CD4-positive, alpha-beta T cell (primary cell): Measurements from ENCODE around the gene FBXL20. TPM values are rescaled to one million over a fixed set of nuclear protein-coding genes. Genes with fewer than 3 reads are reported as not detected.
A peak's percentile ranks its signal among the peaks of the same experiment; 100 is the strongest.

Experiments used
- ATAC-seq: fragments of 200-7000 bp; cut with Tn5 transposase; one replicate; pipeline ENCODE4 v1.10.0; 2022; ENCODE audit warnings: mild to moderate bottlenecking; ENCODE audit not compliant: poor library complexity
- CTCF ChIA-PET: fragments of 350-600 bp; sonication (Branson Sonifier 250); formaldehyde crosslinking; loops from one replicate; lab custom pipeline; 2021; ENCODE audit warnings: antibody characterized with exemption, inconsistent platforms; lab: Charles Lee
- POLR2A ChIA-PET: fragments of 350-600 bp; sonication (Branson Sonifier 250); formaldehyde crosslinking; loops from one replicate; lab custom pipeline; 2021; ENCODE audit warnings: antibody characterized with exemption, inconsistent platforms; lab: Charles Lee
- DNase-seq, 14 experiments: peaks; one replicate each; pipeline ENCODE4 v3.0.0-alpha.2; 2013 to 2020; ENCODE audit warnings: mixed read lengths in 2 of 14
- H3K27ac ChIP-seq, 2 donors: one replicate each; pipeline versions ENCODE4 v1.5.1 to v1.7.0; 2013; ENCODE audit warnings: low read length in 2 of 2, low read depth in 1 of 2, mild to moderate bottlenecking in 1 of 2
- H3K27me3 ChIP-seq, 2 experiments: 1 replicate in 1 of 2; 2 replicates in 1 of 2; pipeline versions ENCODE4 v1.6.1 to v1.7.0; 2013; ENCODE audit warnings: low read length in 2 of 2, control low read depth in 1 of 2, mild to moderate bottlenecking in 1 of 2, moderate library complexity in 1 of 2; ENCODE audit not compliant: insufficient read depth in 2 of 2, control insufficient read depth in 1 of 2
- H3K36me3 ChIP-seq: one replicate; pipeline ENCODE4 v1.6.1; 2013; ENCODE audit warnings: low read length, control low read depth; ENCODE audit not compliant: insufficient read depth
- H3K4me1 ChIP-seq: one replicate; pipeline ENCODE4 v1.6.1; 2013; ENCODE audit warnings: low read length, control low read depth; ENCODE audit not compliant: insufficient read depth
- H3K4me3 ChIP-seq: one replicate; pipeline ENCODE4 v1.5.1; 2013; ENCODE audit warnings: mild to moderate bottlenecking, low read length, moderate library complexity
- H3K9me3 ChIP-seq, 2 experiments: 1 replicate in 1 of 2; 2 replicates in 1 of 2; pipeline versions ENCODE4 v1.6.1 to v1.7.0; 2013; ENCODE audit warnings: low read length in 2 of 2, mild to moderate bottlenecking in 2 of 2, control low read depth in 1 of 2, moderate library complexity in 1 of 2; ENCODE audit not compliant: control insufficient read depth in 1 of 2, insufficient read depth in 1 of 2
- H3K27ac Mint-ChIP-seq: one replicate; pipeline ENCODE4 v1.8.0; 2020; ENCODE audit warnings: mixed read lengths
- H3K27me3 Mint-ChIP-seq: one replicate; pipeline ENCODE4 v1.8.0; 2021; ENCODE audit warnings: mixed read lengths
- H3K36me3 Mint-ChIP-seq: one replicate; pipeline ENCODE4 v1.8.0; 2021; ENCODE audit warnings: low read depth, mixed read lengths
- H3K4me1 Mint-ChIP-seq: one replicate; pipeline ENCODE4 v1.8.0; 2021; ENCODE audit warnings: low read depth, mixed read lengths
- H3K4me3 Mint-ChIP-seq: one replicate; pipeline ENCODE4 v1.8.0; 2020; ENCODE audit warnings: mild to moderate bottlenecking, mixed read lengths
- H3K9me3 Mint-ChIP-seq: one replicate; pipeline ENCODE4 v1.8.0; 2020; ENCODE audit warnings: mixed read lengths
- CTCF ChIP-seq: fragments of 200-600 bp; IDR thresholded peaks from one replicate; pipeline ENCODE4 v1.8.0; 2022; ENCODE audit warnings: antibody characterized with exemption, mild to moderate bottlenecking
- intact Hi-C, 2 experiments: fragments of 100-400 bp; cut with DNase I in 1 of 2; cut with micrococcal nuclease in 1 of 2; formaldehyde crosslinking; loops; one replicate each; pipeline versions ENCODE4 v1.15.1 to v1.9.0; 2023 to 2025; cut with DNase I, micrococcal nuclease
- total RNA-seq, 174 experiments: library from RNA in 2 of 174; stranded (reverse) in 2 of 174; gene quantifications; one replicate each; pipeline ENCODE4 v1.2.3 and lab custom pipeline; 2021 to 2026

FBXL20 gene
- total RNA-seq, 2 experiments from 2014 or later = 16.7 to 17.1 TPM

DNA sequence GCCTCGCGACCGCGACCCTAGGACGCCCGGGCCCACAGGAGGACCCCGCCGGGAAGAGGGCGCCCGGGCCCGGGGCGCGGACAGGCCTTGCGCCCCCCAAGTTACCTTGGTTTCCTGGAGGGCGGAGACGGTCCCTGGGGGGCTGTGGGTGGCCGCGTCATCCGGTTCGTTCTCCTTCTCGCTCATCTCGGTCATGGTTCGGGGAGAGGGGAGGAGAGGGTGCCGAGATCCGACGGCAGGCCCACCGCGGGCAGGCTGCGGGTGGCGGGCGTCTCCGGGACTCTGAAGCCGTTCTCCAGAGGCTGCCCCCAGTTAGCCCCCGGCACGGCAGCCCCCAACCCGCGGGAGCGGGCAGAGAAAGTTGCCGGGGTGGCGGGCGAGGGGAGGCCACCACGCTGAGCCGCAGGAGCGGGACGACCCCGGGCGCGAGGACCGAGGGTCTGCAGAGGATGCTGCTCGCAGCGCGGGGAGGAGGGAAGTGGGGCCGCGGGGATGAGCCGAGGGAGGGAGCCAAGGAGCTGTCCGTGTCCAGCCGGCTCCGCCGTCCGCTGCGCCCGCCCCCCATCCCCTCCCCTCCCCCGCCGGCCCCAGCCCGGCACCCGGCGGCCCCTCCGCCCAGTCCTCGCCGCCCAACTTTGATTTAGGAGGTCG is 176.0 kb downstream of the FBXL20 start, which contains the start of gene STAC2:
TSS of gene STAC2 (minus strand) at position 638 of the 651 bp plus-strand sequence. CDS start at position 195, 443 bp downstream.
- Histone ChIP-seq H3K4me1 (peaks cover 21% of the 10 kb centered on the region), H3K36me3 (no peaks in the 10 kb centered on the region), H3K27me3 (peaks cover 48 to 53% of the 10 kb centered on the region in 2 experiments), H3K27ac (no peak within 1 kb of the TSS), H3K9me3 (no peaks in the 10 kb centered on the region), H3K4me3 (peak within 1 kb of the TSS; percentile 19)
- ChIA-PET CTCF (interaction anchor here (1.7 kb wide), 1 partner anchor 19 kb away, joined by 4 read pairs; no protein-coding TSS in a partner anchor), POLR2A (interaction anchor here (0.9 kb wide), 1 partner anchor 26 kb away, joined by 6 read pairs; the partner anchor contains the start of gene RPL19)
- H3K36me3 Mint-ChIP-seq = no peaks in the 10 kb centered on the region
- DNase-seq (no peak), ATAC-seq (peak; percentile 21)
- peaks cover 62% of the 10 kb centered on the region for H3K27me3 Mint-ChIP-seq
- peak within 1 kb of the TSS; percentile 86 for H3K4me3 Mint-ChIP-seq
- peaks cover 5% of the 10 kb centered on the region for H3K4me1 Mint-ChIP-seq
- intact Hi-C loops = no loop called here
- no peaks in the 10 kb centered on the region for H3K9me3 Mint-ChIP-seq
- TF ChIP-seq CTCF = no peak
- no peak within 1 kb of the TSS for H3K27ac Mint-ChIP-seq

DNA sequence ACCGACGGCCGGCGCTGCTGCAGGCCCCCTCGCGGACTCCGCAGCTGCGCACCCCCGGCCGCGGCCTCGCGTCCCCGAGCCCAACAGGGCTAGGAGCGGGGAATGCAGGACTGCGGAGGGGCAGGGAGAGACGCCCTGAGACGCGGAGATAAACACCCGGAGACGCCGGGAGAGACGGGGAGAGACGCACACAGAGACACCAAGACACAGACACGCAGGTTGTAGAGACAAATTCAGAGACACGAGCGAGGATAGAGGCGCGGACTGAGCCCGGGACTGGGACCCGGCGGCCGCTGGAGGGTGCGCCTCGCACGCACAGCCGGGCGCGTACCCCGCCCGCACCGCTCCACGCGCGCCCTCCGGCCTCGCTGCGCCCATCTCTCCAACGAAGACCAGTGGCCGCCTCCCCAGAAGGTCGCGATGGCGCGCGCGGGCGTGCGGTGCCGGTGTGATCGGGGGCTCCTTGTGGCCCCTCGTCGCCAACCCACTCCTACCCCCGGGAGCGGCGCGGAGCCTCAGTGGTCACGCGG is 176.6 kb downstream of the FBXL20 start:
- H3K27me3 Mint-ChIP-seq = peaks cover 61% of the 10 kb centered on the region
- intact Hi-C loops = no loop called here
- POLR2A ChIA-PET = no interaction called here
- Histone ChIP-seq H3K27me3 (peaks cover 48 to 53% of the 10 kb centered on the region in 2 experiments), H3K36me3 (no peaks in the 10 kb centered on the region), H3K9me3 (no peaks in the 10 kb centered on the region), H3K4me3 (no peak overlapping the region), H3K27ac (no peak overlapping the region), H3K4me1 (peaks cover 21% of the 10 kb centered on the region)
- ATAC-seq (peak; percentile 49), DNase-seq (peak in 1 of 14 experiments; percentile 43)
- no peak overlapping the region for H3K27ac Mint-ChIP-seq
- peak overlapping the region; percentile 76 for H3K4me3 Mint-ChIP-seq
- CTCF ChIA-PET = no interaction called here
- H3K4me1 Mint-ChIP-seq = peaks cover 5% of the 10 kb centered on the region
- no peak for TF ChIP-seq CTCF
- H3K9me3 Mint-ChIP-seq = no peaks in the 10 kb centered on the region
- H3K36me3 Mint-ChIP-seq = no peaks in the 10 kb centered on the region

GRCh38 chr17:39223907-39224777 is 177.3 kb downstream of the FBXL20 start:
- no peak for TF ChIP-seq CTCF
- peaks cover 48% of the 10 kb centered on the region in 2 experiments for H3K27me3 ChIP-seq
- Mint-ChIP-seq H3K36me3 (no peaks in the 10 kb centered on the region), H3K9me3 (no peaks in the 10 kb centered on the region), H3K4me1 (peaks cover 5% of the 10 kb centered on the region), H3K27ac (no peak overlapping the region), H3K4me3 (peak overlapping the region; percentile 56), H3K27me3 (peaks cover 54% of the 10 kb centered on the region)
- no peak overlapping the region for H3K4me3 ChIP-seq
- peaks cover 21% of the 10 kb centered on the region for H3K4me1 ChIP-seq
- no peak for DNase-seq
- H3K9me3 ChIP-seq = no peaks in the 10 kb centered on the region
- ChIA-PET POLR2A (no interaction called here), CTCF (interaction anchor here (1.3 to 1.4 kb wide), 3 partner anchors 8 to 21 kb away, joined by 3 to 5 read pairs (median 4); no protein-coding TSS in a partner anchor)
- H3K27ac ChIP-seq = no peak overlapping the region
- intact Hi-C loops = no loop called here
- no peaks in the 10 kb centered on the region for H3K36me3 ChIP-seq
- ATAC-seq = no peak
